Activated CD8-positive, alpha-beta memory T cell treated with anti-CD3 and anti-CD28 coated beads, Interleukin-2, amount 50 U/mL, for 24 hours (primary cell): ENCODE data around the gene TSPAN5.
"Not testable (repeated sequence)": the region's sequence is repeated elsewhere in the genome, so short reads cannot be mapped to it uniquely, and the experiment has no call there.

Source experiments
- DNase-seq: peaks from one replicate; pipeline ENCODE4 v3.0.0-alpha.2; 2020; ENCODE audit errors: extremely low read depth

The TSPAN5 gene

DNA sequence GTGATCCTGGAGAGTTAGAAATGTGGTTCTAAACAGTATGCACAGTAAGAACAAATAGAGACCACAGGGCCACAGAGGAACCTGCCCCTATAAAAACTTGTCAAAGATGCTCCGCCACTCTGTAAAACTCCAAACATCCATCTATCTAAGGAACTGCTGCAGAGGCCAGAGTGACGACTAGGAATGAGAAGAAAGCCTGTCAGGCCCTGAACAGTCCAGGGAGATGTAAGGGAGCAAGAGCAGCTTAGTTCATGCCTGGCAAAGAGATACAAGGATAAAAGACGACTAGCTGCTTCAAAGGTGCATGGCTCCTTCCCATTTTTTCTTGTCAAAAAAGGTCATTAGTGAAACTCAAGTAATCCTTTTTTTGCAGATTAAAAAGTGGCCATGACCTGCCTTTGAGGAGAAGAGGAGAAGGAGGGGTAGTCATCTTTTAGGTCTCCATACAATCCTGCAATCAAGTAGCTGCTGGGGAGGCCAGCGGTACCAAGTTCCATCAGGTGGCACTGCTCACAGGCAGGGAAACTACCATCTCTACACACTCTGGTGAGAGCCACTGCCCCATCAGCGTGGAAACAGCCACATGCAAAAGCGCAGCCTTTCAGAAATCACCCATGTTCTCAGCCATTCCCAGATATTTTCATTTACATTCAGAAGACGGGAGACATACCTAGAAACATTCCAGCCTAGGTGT, 162.1 kb downstream of the TSPAN5 start:
- DNase-seq, result no peak

DNA sequence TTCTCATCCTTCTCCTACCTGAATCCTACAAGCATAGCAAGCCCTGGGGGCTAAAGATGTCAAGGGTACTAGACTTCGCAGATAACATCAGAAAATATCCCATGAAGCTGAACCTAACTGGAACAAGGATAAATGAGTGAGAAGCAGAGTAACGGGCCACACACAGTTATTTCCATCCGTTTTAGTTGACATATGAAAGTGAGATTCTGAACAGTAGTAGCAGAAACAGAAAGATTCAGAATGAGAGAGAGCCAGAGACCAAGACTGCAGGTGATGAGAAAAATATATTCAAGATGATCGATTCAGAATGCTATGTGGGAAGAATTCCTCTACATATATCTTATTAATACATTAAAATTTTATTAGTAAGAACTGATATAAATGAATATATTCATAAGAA, 165.1 kb downstream of the TSPAN5 start:
- DNase-seq, result no peak

DNA sequence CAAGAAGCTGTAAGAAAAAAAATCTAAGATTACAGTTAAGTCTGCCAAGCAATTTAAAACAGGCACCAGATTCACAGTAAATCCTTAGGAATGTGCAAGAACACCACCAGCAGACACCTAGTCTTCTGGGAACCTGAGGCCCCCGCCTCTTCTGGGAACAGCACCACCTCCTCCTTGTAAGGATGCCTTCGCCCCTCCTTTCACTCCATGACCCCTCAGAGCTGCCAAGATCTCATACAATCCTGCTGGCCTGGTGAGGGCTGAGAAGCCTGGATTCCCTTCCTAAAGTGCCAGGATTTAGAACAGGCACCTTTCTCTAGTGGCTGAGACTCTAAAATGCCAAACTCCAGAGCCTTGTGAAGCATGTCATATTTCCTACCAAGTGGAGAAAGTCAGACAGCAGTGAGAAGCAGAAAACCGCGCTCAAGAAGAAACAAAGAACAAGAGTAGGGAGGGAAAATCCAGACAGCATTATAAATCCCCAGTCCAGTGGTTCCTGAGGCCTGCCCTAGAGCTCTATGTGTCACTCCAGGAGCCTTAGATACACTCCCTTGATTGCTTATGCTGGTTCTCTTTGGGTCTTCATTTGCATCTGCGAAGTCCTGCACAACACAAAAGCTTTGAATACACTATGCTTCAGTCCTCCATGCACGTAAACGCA, 166.4 kb downstream of the TSPAN5 start:
- no peak for DNase-seq

DNA sequence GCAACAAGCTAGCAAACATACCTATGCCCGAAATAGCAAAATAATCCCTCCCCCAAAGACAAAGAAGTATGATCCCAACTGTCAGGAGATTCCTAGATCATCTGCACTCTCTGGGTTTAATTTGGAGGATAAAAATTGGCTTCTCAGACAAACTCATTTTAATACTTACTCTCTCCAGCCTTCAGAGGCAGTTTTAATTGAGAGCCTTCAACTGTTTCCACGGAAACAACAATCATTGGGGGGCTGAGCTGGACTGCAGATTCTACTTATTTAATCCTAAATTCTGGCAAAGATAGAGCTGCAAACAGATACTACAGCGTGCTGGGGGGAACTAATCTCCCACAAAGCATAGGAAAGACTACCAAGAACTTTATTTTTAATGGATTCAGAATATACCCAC, 168.2 kb downstream of the TSPAN5 start:
- DNase-seq, result no peak

DNA sequence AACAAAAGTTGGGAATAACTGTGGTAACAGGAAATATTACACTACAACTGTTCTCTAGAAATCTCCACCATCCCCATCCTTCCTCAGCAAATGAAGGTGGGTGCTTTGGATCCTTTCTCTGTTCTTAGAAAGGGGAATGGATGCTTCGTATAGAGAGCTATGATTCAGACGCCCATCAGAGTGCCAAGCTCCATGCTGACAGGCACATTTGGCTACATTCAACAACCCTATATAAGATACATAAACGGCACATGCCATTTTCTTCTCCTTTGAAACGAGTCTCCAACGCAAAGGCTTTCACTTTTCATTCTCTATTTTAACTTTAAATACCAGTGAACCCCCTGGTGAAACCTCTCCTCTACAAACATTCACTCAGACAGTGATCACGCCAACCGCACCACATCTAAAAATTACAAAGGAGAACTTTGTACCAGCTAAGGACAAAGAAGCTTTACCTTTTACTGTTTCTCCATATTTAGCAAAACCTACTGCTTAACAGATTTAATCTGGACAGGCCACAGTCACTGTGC, 172.5 kb downstream of the TSPAN5 start:
- DNase-seq, result no peak

DNA sequence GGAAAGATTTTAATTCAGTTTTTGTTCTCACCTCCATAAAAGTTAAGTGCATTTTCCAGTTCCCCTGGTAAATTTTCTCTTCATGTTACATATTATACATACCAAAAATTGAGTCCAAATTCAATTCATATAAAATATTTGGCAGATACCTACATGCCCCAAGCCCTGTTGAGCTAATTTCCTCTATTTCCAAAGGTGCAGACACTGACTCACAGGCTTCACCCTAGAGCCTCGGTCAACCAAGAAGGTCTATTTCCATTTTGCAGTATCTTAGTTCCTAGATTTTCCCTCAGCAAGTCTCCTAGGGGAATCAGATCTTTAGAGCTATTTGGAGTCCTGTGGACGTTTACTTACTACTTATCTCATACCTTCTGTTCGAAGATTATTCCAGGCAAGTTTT, 174.4 kb downstream of the TSPAN5 start:
- no peak for DNase-seq

DNA sequence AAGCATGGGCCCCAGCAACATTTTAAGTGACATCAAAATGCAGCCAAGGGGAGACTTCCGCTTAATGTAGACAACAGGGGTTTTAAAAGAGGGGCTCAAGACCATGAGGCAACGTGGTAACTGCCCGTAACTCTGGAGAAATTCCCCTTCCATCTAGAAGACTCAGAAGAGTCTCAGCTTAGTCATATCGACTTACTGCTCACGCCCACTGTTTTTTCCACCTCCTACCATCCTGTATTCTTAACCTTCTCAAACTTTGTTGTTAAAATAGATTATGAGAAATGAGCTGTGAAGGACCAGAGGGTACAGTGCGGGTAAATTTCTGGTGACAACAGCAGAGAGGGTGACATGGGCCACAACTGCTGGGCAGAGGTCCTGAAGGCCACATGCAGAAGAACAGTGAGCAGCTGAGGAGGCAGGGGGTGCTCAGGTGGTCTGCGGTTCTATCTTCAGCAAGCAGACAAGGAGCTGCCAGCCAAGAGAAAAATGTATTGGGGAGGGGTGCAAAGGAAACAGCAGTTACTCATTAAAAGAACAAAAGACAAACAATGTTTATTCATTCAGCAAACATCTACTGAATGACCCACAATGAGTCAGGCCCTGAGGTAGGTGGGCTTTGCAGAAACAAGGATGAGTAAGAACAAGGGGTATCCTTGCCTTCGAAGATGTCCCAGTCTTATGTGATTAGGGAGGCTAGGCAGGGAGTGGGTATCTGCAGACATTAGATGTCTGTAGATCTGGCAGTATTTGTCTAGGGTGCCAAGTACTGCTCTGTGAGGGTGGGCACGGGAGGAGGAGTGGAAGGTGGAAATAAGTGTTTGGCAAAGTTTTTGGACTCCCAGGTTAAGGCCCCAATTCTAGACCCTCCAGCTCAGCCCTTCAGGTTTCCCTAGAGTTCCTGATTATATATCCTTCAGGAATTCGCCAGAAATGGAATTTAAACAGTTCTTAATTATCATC, 175.3 kb downstream of the TSPAN5 start:
- DNase-seq, result peak; percentile 5

DNA sequence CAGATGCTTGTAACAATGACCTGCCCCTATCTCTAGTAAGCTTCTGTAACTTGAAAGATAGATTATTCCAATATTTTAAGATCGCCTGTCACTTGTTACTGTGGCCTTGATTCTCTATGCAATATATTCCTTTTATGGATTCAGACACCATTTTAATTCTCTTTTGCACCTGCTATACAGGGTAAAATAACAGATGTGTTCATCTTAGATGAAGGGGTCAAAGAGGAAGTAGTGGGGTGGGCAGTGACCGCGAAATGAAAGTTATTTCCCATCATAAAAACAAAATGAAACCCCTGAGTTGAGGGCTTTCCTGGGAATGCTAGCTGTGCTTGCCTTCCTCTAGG, 175.9 kb downstream of the TSPAN5 start:
- DNase-seq, result no peak

DNA sequence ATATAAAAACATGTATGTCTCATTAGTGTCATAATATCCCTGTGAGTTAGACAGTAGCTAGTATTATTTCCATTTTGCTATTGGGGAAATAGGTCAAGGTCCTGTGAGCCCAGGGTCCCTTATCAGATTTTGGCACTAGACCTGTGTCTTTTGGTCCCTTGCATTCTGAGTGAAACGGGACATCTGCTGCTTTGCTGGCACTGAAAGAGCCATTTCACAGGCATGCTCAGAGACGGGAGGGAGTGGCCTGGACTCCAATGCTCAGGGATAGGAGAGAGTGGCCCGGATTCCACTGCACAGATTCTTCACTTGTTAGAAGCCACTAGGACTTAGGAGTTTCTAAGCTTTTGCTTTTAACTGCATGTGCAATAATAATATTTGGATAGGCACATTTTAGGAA, 177.2 kb downstream of the TSPAN5 start:
- DNase-seq, result no peak

DNA sequence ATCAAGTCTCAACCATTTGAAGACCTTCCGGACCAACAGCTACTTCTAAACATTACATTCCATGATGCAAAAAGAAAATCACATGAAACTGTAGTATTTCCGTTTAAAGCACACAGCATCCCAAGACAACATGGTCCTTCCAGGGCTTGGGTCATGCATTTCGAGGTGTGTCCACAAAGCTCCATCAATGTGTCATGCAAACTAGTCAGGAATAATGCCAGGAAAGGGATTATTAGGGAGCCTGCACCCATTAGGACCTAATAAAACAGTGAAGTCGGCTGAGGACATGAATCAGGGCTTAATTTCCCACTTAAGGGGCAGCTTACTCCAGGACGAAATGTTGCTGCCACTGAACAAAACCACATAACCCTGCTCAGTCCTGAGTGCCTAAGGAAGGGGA, 177.9 kb downstream of the TSPAN5 start:
- DNase-seq, result no peak

DNA sequence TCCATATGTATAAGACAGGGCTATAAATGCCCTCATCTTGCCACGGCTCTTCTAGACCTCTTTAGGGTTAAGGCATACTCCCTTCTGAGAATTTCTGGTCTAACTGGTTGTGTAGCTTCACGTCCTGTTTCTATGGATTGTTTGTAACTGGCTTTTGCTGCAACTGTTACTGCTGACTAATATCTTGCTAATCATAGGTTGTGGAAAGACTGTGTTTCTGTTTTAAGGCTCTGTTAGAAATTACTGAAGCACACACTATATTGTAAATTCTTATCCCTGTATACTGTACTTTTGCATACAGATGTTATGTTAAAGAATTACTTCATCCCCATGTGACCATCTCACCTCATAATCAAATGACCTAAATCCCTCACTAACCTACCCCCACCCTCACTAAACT, 178.8 kb downstream of the TSPAN5 start:
- not testable (repeated sequence) for DNase-seq

DNA sequence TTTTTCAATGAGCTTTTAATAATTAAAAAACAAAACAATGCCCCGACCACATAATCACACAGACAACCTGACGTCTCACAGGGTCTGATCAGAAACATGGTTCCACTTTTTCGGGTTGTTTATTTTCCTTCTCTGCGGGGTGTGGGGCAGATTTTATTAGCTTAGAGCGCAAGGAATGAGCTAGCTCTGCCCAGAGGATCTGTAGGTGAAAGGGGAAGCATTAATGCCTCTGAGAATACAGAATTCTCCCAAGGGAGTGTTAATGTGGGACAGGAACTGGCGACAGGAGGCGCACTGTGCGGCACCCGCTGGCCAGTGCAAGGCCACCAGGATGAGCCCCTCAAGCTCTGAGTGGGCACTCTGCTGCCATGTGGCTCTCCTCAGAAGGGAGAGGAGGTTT, 181.5 kb downstream of the TSPAN5 start:
- DNase-seq, result no peak

DNA sequence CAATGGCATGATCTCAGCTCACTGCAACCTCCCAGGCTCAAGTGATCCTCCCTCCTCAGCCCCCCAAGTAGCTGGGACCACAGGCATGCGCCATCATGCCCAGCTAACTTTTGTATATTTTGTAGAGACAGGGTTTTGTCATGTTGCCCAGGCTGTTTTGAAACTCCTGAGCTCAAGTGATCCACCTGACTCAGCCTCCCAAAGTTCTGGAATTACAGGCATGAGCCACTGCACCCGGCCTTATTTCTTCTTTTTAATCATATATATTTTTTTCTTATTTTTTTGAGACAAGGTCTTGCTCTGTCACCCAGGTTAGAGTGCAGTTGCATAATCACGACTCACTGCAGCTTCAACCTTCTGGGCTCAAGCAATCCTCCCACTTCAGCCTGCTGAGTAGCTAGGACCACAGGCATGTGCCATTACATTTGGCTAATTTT, 184.0 kb downstream of the TSPAN5 start:
- no peak for DNase-seq

DNA sequence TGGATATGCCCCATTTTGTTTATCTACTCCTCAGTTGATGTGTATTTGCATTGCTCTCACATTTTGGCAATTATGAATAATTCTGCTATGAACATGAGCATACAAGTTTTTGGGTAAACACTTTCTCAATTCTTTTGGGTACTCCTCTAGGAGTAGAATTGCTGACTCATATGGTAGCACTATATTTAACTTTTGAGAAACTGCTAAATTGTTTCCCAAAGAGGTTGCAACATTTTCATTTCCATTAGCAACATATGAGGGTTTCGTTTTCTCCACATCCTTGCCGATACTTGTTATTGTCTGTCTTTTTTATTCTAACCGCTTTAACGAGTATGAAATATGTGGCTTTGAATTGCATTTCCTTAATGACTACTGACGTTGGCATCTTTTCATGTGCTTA, 185.4 kb downstream of the TSPAN5 start:
- no peak for DNase-seq

DNA sequence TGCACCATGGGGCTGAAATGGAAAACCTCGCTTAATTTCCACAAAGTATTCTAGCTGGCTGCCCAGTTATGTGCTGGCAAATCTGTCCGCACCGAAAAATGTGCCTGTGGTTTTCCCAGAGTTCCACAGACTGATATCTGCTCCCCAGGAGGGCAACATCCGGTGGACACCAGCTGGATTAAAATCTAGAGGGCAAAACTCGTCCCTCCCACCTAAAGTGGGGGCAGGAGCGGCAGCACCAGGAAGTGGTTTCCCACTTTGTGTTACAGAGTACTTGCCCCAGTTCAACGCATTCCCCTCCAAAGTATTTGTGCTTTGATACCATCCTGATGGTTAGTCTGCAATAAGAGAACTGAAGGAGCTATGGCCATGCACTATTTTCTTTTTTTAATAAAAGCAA, 187.6 kb downstream of the TSPAN5 start:
- DNase-seq, result no peak

DNA sequence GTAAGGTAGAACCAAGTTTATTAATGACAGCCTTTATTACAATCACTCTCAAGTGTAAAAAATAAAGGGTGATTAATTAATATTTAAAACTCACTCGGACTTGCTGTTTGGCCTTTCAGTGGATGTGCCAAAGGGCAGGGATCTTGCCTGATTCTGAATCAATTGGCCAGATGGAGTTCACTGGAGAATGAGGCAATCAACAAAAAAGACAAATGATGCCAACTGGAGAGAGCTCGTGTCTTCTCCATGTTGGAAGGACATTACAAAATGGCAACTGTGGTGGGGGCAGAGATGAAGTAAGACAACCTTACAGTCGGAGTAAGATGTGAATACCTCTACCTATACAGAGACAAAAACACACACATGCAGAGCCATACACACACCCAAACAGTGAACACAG, 188.0 kb downstream of the TSPAN5 start:
- no peak for DNase-seq

DNA sequence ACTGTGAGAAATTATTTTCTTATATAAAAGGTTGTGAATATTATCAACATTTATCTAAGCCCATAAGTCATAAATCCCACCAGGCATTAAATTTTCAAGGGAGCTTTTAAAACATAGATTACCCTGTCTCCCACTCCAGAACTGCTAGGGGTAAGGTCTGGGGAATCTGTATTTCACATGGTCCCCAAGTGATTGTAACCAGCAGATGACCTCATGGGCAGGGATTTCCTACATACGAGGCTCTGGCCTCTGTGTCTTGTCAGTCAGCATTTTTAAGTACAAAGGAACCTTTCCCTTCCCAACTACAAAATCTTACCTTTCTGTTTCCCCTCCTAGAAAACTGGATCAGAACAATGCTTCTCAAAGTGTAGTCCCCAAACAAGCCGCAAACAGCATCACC, 188.6 kb downstream of the TSPAN5 start:
- no peak for DNase-seq

DNA sequence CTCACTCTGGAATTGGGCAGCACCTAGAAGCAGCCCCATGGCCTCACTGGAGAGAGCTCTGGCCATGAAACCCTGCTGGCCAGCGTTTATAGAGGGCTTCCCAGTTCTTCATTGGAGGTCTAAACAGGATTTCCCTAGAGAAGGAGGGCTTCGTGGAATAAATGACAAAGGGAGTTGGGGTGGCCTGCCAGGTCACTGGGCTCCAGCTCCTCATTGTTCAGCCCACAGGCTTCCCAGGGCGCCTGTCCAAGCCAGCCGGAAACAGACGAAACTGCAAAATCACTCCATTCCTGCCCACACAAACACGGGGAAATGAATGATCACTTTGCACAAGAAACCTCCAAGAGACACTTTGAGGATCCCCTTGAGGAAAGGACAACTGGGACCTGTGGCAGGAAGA, 189.7 kb downstream of the TSPAN5 start:
- DNase-seq, result no peak

DNA sequence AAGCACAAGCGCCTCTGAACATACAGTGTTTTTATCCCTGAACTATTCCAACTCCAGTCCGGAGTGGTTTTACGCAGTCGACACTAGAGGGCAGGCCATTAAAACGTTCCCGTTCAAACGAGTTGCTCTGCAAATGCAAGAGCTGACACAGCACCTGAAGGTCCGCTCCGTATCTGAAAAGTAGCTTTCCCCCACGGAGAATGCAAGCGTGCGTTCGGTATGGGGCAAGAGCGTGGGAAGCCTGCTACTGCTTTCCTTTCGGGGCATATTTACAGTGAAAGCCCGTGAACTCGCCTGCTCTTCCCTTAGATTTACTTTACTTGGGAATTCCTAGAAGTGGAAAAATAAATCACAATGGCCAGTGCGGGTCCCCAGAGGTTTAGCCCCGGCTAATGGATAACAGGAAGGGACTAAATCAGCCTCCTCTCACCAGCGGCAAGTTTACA, 190.8 kb downstream of the TSPAN5 start:
- DNase-seq, result peak; percentile 50

DNA sequence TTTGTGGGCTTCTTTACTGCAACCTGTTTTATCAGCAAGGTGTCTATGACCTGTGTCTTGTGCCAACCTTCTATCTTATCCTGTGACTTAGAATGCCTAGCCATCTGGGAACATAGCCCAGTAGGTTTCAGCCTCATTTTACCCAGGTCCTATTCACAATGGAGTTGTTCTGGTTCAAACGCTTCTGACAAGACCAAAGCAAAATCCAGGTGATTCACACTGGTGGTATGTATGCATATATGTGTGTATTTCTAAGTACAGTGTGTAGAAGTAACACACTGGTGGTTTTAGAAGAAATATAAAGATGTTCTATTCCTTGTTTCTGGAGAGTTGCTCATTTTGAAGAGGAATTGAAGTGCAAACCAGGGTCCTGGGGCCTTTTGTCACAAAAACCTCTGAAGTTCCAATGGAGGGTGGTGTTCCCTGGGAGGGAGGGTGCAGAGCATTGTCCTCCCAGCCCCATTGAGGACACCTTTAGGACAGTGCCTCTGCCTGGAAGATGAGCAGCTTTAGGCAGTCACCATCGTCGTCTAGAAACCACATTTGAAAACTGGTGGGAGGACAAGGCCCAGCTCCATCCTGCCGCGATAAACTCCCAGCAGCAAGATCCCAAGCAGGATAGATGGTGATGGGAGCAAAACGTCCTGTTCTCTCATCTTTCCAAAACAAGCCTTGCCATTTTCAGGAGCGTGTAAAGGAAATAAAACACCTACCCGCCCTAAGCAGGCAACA, 191.4 kb downstream of the TSPAN5 start:
- DNase-seq, result no peak

DNA sequence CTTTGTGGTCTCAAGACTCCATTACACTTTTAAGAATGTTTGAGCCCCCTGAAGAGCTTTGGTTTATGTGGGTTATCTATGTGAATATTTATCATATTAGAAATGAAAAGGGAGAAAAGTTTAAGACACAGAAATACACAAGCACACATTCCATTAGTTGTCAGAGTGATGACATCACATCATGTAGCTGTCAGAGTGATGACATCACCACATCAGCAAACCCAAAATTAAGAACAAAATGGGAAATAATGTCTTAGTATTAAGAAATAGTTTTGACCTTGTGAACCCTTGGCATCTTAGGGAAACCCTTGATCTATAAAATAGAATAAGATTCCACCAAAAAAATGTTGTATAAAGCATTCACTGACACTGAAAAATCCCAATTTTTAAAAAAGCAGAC, 195.9 kb downstream of the TSPAN5 start:
- DNase-seq, result no peak
